ENCODE measurements around the gene PRAMEF20. TPM values are rescaled to one million over a fixed set of nuclear protein-coding genes. Genes with fewer than 3 reads are reported as not detected.
"Not testable (repeated sequence)": the region's sequence is repeated elsewhere in the genome, so short reads cannot be mapped to it uniquely, and the experiment has no call there.

The PRAMEF20 gene
- total RNA-seq, 4 donors from 2014 or later: not detected

- 43 to 57% methylated on average over 4 of the region's 4 CpGs for WGBS, 2 donors
- Histone ChIP-seq H3K4me3 (no peak overlapping the region), H3K27ac (no peak overlapping the region), H3K4me1 (no peaks in the 10 kb centered on the region), H3K27me3 (peaks cover 0 to 14% (median 0%) of the 10 kb centered on the region in 4 donors), H3K9me3 (peaks cover 0 to 10% (median 0%) of the 10 kb centered on the region in 3 donors), H3K36me3 (no peaks in the 10 kb centered on the region)
- DNase-seq: no peak
- TF ChIP-seq POLR2A (IDR thresholded peaks at IDR 0.05) (no peak), CTCF (IDR thresholded peaks at IDR 0.05) (no peak)
- intact Hi-C loops (cut with DNase I): no loop called here
Measured at GRCh38 chr1:13407811-13408210, 2.4 kb upstream of the PRAMEF20 start.

DNA sequence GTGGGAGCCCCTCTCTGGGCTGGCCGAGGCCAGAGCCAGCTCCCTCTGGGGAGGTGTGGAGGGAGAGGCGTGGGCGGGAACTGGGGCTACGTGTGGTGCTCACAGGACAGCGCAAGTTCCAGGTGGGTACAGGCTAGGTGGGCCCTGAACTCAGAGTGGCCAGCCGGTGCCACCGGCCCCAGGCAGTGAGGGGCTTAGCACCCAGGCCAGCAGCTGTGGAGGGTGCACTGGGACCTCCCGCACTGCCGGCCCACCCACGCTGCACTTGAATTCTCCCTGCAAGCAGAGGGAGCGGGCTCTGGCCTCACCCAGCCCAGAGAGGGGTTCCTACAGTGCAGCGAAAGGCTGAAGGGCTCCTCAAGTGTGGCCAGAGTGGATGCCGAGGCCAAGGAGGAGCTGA is 20.2 kb downstream of the PRAMEF20 start:
- TF ChIP-seq POLR2A (IDR thresholded peaks at IDR 0.05) (no peak), CTCF (IDR thresholded peaks at IDR 0.05) (no peak)
- 100% methylated on average over 1 to 2 of the region's 13 CpGs for WGBS, 2 donors

GRCh38 chr1:13432251-13432650 is 22.0 kb downstream of the PRAMEF20 start:
- Histone ChIP-seq H3K27me3 (peaks cover 0 to 36% (median 0%) of the 10 kb centered on the region in 4 donors), H3K4me3 (no peak overlapping the region), H3K4me1 (no peaks in the 10 kb centered on the region), H3K36me3 (no peaks in the 10 kb centered on the region), H3K27ac (no peak overlapping the region), H3K9me3 (no peaks in the 10 kb centered on the region)
- no peak for DNase-seq
- WGBS, 2 donors: 34 to 49% methylated on average over 3 of the region's 3 CpGs
- no peak for TF ChIP-seq POLR2A (IDR thresholded peaks at IDR 0.05)
- no peak for TF ChIP-seq CTCF (IDR thresholded peaks at IDR 0.05)
- intact Hi-C loops (cut with DNase I): no loop called here

More for the DNA sequence above, 20.2 kb downstream of the PRAMEF20 start:
- Histone ChIP-seq H3K36me3 (no peaks in the 10 kb centered on the region), H3K4me1 (no peaks in the 10 kb centered on the region), H3K4me3 (no peak overlapping the region), H3K27me3 (peaks cover 0 to 29% (median 0%) of the 10 kb centered on the region in 4 donors), H3K9me3 (no peaks in the 10 kb centered on the region), H3K27ac (no peak overlapping the region)
- DNase-seq: no peak
- intact Hi-C loops (cut with DNase I): no loop called here

DNA sequence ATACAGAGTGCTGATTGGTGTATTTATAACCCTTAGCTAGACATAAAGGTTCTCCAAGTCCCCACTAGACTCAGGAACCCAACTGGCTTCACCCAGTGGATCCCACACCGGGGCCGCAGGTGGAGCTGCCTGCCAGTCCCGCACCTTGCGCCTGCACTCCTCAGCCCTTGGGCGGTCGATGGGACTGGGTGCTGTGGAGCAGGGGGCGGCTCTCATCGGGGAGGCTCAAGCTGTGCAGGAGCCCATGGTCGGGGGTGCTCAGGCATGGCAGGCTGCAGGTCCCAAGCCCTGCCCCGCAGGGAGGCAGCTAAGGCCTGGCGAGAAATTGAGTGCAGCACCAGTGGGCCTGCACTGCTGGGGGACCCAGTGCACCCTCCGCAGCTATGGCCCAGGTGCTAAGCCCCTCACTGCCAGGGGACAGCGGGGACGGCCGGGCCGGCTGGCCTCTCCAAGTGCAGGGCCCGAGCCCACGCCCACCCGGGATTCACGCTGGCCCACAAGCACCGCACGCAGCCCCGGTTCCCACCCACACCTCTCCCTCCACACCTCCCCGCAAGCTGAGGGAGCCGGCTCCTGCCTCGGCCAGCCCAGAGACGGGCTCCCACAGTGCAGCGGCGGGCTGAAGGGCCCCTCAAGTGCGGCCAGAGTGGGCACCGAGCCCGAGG is 23.6 kb downstream of the PRAMEF20 start:
- intact Hi-C loops (cut with DNase I); H3K4me3 ChIP-seq; DNase-seq; H3K9me3 ChIP-seq; H3K36me3 ChIP-seq; H3K27ac ChIP-seq; H3K4me1 ChIP-seq: not testable (repeated sequence)
- peaks cover 0 to 25% (median 0%) of the 10 kb centered on the region in 4 donors for H3K27me3 ChIP-seq
- no CpG with 5 or more reads among the region's 32 CpGs for WGBS, 2 donors

DNA sequence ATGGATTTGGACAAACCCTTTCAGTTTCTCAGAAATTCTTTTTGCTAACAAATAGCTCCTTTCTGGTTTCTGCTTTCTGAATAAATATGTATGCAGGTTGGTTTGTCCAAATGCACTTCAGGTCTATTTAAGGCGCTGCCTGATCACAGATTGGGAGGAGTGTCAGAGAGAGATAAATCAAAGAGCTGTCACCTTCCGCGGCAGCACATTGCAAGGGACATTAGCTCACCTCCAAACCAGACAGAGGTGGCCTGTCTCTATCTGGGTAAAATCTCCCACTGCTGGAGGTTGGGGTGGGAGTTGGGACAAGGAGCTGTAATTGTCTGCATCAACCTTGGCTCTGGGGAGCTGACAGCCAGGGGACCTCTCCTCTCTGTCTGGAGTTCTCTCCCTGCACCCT is 25.2 kb downstream of the PRAMEF20 start:
- Histone ChIP-seq H3K36me3 (no peaks in the 10 kb centered on the region), H3K4me3 (no peak overlapping the region), H3K27ac (no peak overlapping the region), H3K9me3 (no peaks in the 10 kb centered on the region), H3K4me1 (no peaks in the 10 kb centered on the region), H3K27me3 (peaks cover 0 to 20% (median 0%) of the 10 kb centered on the region in 4 donors)
- 37 to 53% methylated on average over 3 of the region's 3 CpGs for WGBS, 2 donors
- no peak for TF ChIP-seq CTCF (IDR thresholded peaks at IDR 0.05)
- no peak for TF ChIP-seq POLR2A (IDR thresholded peaks at IDR 0.05)
- no peak for DNase-seq
- intact Hi-C loops (cut with DNase I): no loop called here

DNA sequence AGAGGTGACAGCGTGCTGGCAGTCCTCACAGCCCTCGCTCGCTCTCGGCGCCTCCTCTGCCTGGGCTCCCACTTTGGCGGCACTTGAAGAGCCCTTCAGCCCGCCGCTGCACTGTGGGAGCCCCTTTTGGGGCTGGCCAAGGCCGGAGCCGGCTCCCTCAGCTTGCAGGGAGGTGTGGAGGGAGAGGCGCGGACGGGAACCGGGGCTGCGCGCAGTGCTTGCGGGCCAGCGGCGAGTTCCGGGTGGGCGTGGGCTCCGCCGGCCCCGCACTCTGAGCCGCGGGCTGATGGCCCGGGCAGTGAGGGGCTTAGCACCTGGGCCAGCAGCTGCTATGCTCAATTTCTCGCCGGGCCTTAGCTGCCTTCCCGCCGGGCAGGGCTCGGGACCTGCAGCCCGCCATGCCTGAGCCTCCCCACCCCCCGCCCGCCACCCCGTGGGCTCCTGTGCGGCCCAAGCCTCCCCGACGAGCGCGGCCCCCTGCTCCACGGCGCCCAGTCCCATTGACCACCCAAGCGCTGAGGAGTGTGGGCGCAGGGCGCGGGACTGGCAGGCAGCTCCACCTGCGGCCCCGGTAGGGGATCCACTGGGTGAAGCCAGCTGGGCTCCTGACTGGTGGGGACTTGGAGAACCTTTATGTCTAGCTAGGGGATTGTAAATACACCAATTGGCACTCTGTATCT is 29.0 kb downstream of the PRAMEF20 start:
- 99% methylated on average over 8 of the region's 49 CpGs; no CpG with 5 or more reads in 1 of the 2 donors for WGBS, 2 donors
- H3K9me3 ChIP-seq; intact Hi-C loops (cut with DNase I); DNase-seq; H3K4me3 ChIP-seq; H3K27ac ChIP-seq; H3K4me1 ChIP-seq; H3K36me3 ChIP-seq: not testable (repeated sequence)
- peaks cover 0 to 13% (median 0%) of the 10 kb centered on the region in 4 donors for H3K27me3 ChIP-seq
